Stimulated activated CD8-positive, alpha-beta memory T cell treated with anti-CD3 and anti-CD28 coated beads, Interleukin-7, amount 100 ng/mL, for 48 hours (primary cell): ENCODE measurements around the gene VGLL4.

Experiments used
- DNase-seq, 2 donors: peaks; one replicate each; pipeline ENCODE4 v3.0.0-alpha.2; 2020; ENCODE audit warnings: low read depth in 1 of 2; ENCODE audit errors: extremely low read depth in 1 of 2

VGLL4 gene

GRCh38 chr3:11509173-11510000 is 134.3 kb downstream of the VGLL4 start:
- no peak for DNase-seq

- DNase-seq, result no peak
Observed at GRCh38 chr3:11508346-11509172, 135.2 kb downstream of the VGLL4 start.

DNA sequence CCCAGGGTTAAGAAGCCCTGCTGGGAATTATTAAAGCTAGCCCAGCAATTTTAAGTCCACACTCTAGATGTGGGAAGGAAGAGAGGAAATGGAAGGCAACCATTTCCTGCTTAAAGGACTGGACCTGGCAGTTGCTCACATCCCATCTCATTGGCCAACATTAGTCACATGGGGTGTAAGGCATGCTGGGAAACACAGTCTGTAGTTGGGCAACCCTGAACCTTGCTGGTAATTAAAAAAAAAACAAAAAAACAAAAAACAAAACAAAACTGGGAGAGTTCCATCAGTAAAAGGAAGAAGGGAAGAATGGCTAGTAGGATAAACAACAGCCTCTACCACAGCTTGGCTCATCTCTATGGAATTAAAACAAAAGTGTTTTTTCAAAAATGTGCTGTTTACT is 136.0 kb downstream of the VGLL4 start:
- DNase-seq, result no peak
